ENCODE results near the gene PRELID3B. TPM values are rescaled to one million over a fixed set of nuclear protein-coding genes. Genes with fewer than 3 reads are reported as not detected.

PRELID3B gene
- total RNA-seq, 3 donors from 2014 or later (not counting 1 experiment from before 2014, with no cell fraction given): 49.3 to 51.6 (median 51.4) TPM

DNA sequence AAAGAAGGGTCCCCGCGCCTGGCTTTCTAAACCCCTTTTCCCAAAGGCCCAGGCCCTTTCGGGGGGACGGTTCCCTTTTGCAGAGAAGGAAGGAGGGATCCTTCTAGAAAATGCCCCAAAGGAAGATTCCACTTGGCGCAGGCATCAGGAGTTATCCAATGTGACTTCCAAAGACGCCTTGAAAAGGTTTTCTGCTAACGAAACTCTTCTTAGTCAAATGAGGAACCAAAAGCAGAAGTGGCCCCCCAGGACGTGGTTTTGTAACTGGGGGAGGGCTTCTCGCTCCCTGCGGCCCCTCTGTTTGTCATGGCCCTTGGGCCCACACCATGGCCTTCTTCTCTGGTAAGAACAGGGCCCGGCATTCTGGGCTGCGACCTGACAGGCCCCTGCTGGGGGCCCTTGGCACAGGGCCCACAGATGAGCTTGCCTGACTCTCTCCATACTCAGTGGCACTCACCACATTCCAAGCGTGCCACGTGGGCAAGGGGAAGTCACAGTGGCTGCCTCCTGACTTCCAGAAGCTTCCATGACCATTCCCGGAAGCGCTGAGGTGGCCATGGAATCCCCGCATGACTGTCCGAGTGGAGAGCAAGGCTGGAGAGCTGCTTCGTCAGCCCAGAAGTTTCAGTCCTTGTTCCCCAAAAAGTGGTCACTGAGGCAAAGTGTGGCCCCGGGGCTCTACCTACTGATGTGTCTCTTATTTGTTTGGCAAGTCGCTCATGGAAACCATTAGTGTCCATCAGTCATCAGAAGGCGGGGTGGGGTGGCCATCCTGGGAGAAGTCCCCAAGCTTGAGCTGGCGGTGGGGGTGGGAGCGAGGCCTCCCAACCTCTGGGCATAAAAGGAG is 34.7 kb downstream of the PRELID3B start:
- peak overlapping the region; percentile 80 for H3K27ac ChIP-seq (ENCODE audit: low read length)
- intact Hi-C loops (cut with micrococcal nuclease): no loop called here
- peak overlapping the region; percentile 55 for H3K4me3 ChIP-seq (ENCODE audit: low read length)
- DNase-seq: peak in 1 of 2 donors; percentile 16
- TF ChIP-seq, protein P1, sequence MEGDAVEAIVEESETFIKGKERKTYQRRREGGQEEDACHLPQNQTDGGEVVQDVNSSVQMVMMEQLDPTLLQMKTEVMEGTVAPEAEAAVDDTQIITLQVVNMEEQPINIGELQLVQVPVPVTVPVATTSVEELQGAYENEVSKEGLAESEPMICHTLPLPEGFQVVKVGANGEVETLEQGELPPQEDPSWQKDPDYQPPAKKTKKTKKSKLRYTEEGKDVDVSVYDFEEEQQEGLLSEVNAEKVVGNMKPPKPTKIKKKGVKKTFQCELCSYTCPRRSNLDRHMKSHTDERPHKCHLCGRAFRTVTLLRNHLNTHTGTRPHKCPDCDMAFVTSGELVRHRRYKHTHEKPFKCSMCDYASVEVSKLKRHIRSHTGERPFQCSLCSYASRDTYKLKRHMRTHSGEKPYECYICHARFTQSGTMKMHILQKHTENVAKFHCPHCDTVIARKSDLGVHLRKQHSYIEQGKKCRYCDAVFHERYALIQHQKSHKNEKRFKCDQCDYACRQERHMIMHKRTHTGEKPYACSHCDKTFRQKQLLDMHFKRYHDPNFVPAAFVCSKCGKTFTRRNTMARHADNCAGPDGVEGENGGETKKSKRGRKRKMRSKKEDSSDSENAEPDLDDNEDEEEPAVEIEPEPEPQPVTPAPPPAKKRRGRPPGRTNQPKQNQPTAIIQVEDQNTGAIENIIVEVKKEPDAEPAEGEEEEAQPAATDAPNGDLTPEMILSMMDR (IDR thresholded peaks at IDR 0.05): no peak
- ATAC-seq: peak in 1 of 3 donors; percentile 26
- H3K27ac Mint-ChIP-seq: peak overlapping the region in 1 of 2 donors; percentile 88
- WGBS (ENCODE audit: insufficient coverage): 63% methylated on average over 22 of the region's 24 CpGs
- peaks cover 28 to 50% of the 10 kb centered on the region in 2 donors for H3K4me1 Mint-ChIP-seq
- H3K27me3 ChIP-seq (ENCODE audit: control insufficient read depth, insufficient read depth, low read length): no peaks in the 10 kb centered on the region
- no peaks in the 10 kb centered on the region for H3K9me3 Mint-ChIP-seq
- H3K36me3 ChIP-seq (ENCODE audit: control insufficient read depth, insufficient read depth, low read length): peaks cover 3% of the 10 kb centered on the region
- no peaks in the 10 kb centered on the region for H3K27me3 Mint-ChIP-seq (ENCODE audit: low read depth in 2 of 2)
- H3K4me1 ChIP-seq (ENCODE audit: control insufficient read depth, insufficient read depth, low read length): peaks cover 55% of the 10 kb centered on the region
- peak overlapping the region; percentile 87 for H3K4me3 Mint-ChIP-seq
- no peaks in the 10 kb centered on the region for H3K36me3 Mint-ChIP-seq
- H3K9me3 ChIP-seq (ENCODE audit: control insufficient read depth, insufficient read depth, low read length): no peaks in the 10 kb centered on the region

DNA sequence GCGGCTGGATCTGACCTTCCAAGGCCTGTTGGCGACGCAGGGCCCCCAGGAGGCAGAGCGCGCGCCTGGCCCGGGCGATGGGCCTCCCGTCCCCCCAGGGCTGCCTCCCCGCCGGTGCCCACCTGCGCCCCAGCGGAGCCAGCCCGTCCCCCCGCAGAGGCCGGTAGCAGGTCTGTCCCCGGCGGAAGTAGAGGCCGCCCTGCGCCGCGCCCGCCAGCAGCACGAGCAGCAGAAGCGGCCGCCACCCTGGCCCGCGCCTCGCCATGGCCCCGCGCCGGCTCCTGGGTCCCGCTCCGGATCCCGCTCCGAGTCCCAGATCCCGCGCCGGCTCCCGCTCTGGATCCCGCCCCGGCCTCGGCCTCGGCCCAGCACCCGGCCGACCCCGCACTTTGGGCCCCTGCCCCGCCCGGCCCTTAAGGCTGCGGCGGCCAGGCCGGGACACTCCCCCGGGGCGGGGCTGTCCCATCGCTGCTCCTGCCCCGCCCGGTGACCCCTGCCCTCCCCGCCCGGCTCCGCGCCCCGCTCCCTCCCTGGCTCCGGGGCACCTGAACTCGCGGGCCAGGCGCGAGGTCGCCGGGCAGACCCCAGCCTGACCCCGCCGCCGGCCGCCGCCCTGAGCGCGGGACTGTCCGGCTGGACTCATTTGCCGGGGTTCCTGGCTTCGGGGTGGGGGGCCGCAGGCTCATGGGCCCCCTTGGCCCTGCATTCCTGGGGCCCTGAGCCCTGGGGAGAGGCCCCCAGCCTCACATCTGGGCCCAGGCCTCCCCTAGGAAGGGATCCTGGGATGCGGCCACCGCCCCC is 35.5 kb downstream of the PRELID3B start, which contains the start of gene CTSZ:
TSS of gene CTSZ (minus strand) at position 391 of the 801 bp plus-strand sequence. CDS start at position 265, 126 bp downstream.
- intact Hi-C loops (cut with micrococcal nuclease): no loop called here
- Mint-ChIP-seq H3K4me3 (peak within 1 kb of the TSS; percentile 87), H3K36me3 (no peaks in the 10 kb centered on the region), H3K27ac (peak within 1 kb of the TSS; percentile 43 to 88), H3K4me1 (peaks cover 28 to 51% of the 10 kb centered on the region in 2 donors), H3K27me3 (ENCODE audit: low read depth in 2 of 2) (no peaks in the 10 kb centered on the region), H3K9me3 (no peaks in the 10 kb centered on the region)
- ATAC-seq (peak; percentile 77 to 82 (median 81)), DNase-seq (peak; percentile 38 to 60)
- peak within 1 kb of the TSS; percentile 55 for H3K4me3 ChIP-seq (ENCODE audit: low read length)
- no peaks in the 10 kb centered on the region for H3K27me3 ChIP-seq (ENCODE audit: control insufficient read depth, insufficient read depth, low read length)
- H3K36me3 ChIP-seq (ENCODE audit: control insufficient read depth, insufficient read depth, low read length): peaks cover 3% of the 10 kb centered on the region
- 2% methylated on average over 80 of the region's 82 CpGs for WGBS (ENCODE audit: insufficient coverage)
- peak within 1 kb of the TSS; percentile 80 for H3K27ac ChIP-seq (ENCODE audit: low read length)
- H3K9me3 ChIP-seq (ENCODE audit: control insufficient read depth, insufficient read depth, low read length): no peaks in the 10 kb centered on the region
- TF ChIP-seq, protein P1 (IDR thresholded peaks at IDR 0.05): no peak
- peaks cover 60% of the 10 kb centered on the region for H3K4me1 ChIP-seq (ENCODE audit: control insufficient read depth, insufficient read depth, low read length)

DNA sequence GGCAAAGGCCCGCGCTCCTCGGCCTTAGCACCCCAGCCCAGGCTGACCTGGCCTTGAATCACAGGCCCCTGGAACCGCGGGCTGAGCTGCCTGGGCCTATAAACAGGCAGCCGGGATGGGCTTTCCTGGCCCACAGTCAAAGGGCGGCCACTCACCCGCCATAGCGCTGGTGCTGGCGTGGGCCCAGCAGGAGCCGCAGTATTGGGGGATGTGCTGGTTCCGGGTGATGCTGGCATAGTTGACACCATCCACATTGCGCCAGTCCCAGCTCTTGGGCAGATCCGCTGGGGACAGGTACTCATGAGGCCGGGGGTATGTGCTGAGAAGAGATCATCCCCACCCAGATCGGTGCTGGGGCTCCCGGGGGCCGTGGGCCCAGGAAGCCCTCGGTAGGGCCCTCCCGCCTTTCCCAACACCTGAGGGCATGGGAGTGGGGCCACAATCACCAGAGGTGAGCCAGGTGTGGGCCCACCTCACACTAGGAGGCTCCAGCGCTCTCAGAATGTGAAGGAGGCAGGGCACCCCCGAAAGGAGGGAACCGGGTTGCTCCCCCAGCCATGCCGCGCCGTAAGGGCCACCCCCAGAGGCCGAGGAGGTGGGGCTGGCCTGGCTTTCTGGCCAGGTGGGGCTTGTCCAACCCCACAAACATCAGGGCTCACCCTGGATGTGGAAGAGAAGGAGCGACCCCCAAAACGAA is 36.3 kb downstream of the PRELID3B start:
- Histone ChIP-seq H3K36me3 (ENCODE audit: control insufficient read depth, insufficient read depth, low read length) (peaks cover 6% of the 10 kb centered on the region), H3K9me3 (ENCODE audit: control insufficient read depth, insufficient read depth, low read length) (no peaks in the 10 kb centered on the region), H3K4me3 (ENCODE audit: low read length) (peak overlapping the region; percentile 47), H3K4me1 (ENCODE audit: control insufficient read depth, insufficient read depth, low read length) (peaks cover 60% of the 10 kb centered on the region), H3K27me3 (ENCODE audit: control insufficient read depth, insufficient read depth, low read length) (no peaks in the 10 kb centered on the region), H3K27ac (ENCODE audit: low read length) (peak overlapping the region; percentile 75)
- peak in 1 of 2 donors; percentile 18 for DNase-seq
- Mint-ChIP-seq H3K4me1 (peaks cover 24 to 51% of the 10 kb centered on the region in 2 donors), H3K4me3 (peak overlapping the region; percentile 83), H3K27ac (peak overlapping the region; percentile 43 to 82), H3K9me3 (no peaks in the 10 kb centered on the region), H3K36me3 (no peaks in the 10 kb centered on the region), H3K27me3 (ENCODE audit: low read depth in 2 of 2) (no peaks in the 10 kb centered on the region)
- TF ChIP-seq, protein P1 (IDR thresholded peaks at IDR 0.05): no peak
- ATAC-seq: peak in 2 of 3 donors; percentile 4 to 8
- 55% methylated on average over 29 of the region's 29 CpGs for WGBS (ENCODE audit: insufficient coverage)
- intact Hi-C loops (cut with micrococcal nuclease): no loop called here

All from natural killer cell (primary cell).